HG03280 (cell line): Measurements from ENCODE around the gene TREH.
"Not testable (repeated sequence)": the region's sequence is repeated elsewhere in the genome, so short reads cannot be mapped to it uniquely, and the experiment has no call there.

ENCODE experiments used
- ATAC-seq: cut with Tn5 transposase; IDR thresholded peaks from one replicate; pipeline ENCODE4 v1.9.1; 2021; ENCODE audit warnings: mild to moderate bottlenecking, moderate library complexity; ENCODE audit not compliant: unreplicated experiment

The TREH gene

DNA sequence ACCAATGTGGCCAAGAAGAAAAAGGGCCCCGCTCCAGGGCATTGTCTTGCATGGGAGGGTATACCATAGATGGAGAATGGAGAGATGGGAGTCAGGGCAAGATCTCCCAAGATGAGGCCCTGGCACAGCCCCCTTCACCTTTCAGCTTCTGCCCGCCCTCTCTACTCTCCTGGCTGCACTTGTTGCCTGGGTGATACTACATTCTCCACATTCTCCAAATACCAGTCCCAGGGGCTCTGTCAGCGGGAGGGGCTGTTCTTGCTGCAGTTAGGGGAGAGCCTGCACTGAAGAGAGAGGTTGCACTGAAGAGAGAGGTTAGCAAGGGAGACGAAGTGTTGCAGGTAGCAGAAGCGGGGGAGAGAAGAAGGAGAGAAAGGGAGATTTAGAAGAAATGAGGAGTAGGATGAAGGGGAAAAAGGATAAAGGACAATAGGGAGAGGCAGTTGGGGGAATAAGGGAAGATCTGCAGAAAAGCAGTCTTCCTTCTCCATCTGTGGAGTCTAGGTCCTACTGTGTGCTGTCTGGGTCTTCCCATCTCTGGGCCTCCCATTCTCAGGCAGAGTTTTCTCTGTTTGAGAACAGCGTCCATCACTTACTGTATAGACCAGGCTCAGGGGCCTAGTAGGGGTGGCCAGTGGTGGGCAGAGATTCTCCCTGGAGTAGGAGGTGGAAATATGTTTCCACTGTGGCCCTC is 64.0 kb downstream of the TREH start:
- ATAC-seq, result no peak

DNA sequence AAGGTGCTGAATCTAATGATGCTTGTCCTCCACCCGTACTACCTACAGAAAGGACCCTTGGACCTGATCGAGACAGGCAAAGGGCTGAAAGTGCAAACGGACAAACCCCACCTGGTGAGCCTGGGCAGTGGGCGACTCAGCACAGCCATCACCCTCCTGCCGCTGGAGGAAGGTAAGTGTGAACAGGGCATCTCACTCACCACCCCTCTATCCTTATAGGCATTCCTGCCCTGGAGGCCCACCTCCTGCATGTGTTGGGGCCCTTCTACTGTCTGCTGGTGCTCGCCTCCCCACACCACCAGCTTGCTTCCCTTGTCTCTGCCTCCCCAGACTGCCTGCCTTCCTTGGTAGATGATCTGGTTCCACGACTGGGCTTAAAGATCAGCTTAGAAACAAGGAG is 64.9 kb downstream of the TREH start:
- ATAC-seq, result no peak

DNA sequence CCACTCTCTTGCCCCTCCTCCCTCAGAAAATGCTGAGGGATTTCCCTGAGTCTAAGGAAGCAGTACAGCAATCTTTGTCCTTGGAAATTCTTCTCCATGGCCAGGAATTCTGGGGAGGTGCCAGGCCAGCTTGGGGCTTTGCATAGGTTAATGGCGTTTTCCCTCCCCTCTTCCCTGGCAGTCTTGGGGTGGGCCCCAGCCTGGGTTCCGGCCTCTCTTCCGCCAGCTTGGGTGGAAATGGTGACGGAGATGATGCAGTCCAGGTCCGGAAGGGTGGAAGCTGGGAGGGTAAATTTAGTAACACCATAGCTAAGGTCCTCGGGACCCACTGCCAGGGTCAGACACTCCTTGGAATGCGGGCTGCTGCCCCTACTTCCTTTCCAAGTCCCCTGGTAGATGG is 67.1 kb downstream of the TREH start:
- no peak for ATAC-seq

DNA sequence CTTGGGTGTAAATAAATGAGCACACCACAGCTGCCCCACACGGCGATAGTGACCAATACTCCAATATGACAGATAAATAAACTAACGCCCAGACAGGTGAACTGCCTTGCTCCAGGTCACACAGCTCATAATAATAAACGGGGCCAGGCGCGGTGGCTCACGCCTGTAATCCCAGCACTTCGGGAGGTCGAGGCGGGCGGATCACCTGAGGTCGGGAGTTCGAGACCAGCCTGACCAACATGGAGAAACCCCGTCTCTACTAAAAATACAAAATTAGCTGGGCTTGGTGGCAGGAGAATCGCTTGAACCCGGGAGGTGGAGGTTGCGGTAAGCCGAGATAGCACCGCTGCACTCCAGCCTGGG is 68.0 kb downstream of the TREH start:
- ATAC-seq, result not testable (repeated sequence)

DNA sequence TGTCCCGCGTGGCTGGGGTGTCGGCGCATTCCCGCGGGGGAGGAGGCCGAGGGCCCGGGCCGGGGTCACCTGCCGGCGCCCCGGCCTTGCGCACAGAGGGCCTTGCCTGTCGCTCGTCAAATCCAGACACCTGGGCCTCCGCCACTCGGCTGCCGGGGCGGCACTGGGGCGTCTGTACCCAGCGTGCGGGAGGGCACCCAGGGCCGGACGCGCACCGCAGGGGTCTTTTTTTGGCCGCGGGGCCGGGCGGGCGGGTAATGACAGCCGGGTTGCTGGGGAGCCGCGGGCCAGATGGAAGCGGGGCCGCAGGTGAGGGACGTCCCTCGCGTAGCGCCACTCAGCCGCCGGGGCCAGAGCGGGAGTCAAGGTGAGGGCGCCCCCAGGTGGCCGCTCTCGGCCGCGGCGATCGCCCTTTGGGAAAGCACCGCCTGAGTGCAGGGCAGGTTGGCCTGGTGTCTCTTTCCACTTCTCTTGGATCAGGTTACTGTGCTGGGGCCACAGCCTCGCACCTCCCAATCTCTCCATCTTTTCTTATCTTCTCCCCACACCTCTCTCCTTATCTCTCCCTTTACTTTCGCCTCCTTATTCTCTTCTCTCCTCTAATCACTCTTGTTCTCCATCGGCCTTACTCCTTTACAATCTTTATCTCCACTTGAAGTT is 68.5 kb downstream of the TREH start:
- peak; percentile 55 for ATAC-seq

DNA sequence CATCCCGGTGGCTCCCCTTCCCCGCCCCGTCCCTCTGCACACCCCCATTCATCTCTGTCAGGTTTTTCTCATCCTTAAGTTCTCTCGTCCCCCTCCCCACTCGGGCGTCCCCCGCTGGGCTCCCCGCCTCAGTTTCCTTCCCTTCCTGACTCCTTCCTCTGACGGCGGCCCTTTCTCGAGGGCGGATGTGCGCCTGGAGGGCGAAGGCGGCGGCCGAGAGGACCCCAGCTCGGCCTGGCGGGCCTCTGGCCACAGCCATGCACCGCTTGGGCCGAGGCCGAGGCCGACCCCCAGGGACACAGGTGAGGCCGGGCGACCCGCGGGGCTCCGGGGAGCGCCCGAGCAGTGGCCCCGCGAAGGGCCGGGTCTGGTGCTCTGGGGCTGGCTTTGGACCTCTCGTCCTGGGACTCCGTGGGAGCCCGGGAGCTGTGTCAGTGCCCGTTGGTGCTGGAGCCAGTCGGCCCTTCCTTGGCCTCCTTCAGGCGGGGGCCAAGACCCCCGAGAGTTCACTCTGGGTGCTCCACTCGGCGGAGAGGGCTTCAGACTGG is 69.2 kb downstream of the TREH start:
- no peak for ATAC-seq

DNA sequence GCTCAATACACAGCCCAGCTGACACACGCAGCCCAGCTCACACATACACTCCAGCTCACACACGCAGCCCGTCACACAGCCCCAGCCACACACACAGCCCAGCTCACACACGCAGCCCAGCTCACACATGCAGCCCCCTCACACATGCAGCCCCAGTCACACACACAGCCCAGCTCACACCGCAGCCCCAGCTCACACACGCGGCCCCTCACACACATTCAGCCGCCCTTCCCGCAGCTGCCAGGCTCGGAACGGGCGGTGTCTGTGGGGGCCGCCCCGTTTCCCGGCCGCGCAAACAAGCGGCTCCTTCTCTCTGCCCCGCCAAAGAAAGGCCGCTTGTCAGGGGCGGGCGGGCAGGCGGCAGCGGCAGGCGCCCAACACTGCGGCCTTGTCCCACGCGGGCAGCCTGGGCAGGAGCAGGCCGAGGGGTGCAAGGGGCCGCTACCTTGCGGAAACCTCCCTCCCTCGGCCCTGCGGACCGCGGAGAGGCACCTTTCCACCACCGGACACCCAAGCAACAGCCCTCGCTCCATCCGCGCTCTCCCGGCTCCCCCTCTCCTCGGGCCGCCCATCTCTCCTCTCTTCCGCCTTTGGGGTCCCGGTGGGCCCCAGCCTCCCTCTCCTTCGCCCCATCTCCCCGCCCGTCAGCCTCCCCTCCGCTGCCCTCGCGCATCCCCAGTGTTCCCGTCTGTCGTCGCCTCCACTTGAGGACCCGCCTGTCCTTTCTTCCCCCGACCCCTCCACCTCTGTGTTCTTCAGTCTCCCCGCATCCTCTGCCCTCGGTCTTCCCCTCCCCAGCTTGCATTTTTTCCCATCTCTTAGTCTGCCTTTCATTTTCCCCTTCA is 69.8 kb downstream of the TREH start:
- no peak for ATAC-seq

DNA sequence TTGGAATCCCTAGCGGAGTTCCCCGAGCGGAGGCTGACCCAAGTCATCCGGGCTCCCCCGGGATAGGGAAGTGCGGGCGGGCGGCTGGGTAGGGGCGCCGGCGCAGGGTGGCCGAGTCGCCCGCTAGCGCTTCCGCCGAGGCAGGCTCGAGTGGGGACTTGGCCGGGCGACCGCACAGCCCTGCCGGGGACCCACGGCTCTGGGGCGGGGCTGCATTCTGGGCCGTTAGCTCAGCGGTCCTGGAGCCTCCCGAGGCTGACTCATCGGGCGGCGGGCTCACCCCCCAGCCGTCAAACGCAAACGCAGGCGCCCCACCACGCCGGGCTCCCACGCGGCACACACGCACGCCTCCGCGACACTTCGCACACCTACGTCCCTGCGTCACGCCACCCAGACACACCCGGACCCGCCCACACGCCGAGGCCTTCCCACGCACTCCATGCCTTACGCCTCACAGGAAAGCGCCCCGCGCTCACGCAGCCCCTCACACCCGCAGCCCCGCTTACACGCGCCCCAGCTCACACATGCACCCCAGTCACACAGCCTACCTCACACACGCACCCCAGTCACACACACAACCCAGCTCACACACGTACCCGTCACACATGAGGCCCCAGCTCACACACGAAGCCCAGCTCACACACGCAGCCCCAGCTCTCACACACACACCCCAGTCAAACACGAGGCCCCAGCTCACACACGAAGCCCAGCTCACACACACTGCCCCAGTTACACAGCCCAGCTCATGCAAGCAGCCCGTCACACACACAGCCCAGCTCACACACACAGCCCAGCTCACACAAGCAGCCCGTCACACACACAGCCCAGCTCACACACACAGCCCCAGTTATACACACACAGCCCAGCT is 70.9 kb downstream of the TREH start:
- no peak for ATAC-seq

DNA sequence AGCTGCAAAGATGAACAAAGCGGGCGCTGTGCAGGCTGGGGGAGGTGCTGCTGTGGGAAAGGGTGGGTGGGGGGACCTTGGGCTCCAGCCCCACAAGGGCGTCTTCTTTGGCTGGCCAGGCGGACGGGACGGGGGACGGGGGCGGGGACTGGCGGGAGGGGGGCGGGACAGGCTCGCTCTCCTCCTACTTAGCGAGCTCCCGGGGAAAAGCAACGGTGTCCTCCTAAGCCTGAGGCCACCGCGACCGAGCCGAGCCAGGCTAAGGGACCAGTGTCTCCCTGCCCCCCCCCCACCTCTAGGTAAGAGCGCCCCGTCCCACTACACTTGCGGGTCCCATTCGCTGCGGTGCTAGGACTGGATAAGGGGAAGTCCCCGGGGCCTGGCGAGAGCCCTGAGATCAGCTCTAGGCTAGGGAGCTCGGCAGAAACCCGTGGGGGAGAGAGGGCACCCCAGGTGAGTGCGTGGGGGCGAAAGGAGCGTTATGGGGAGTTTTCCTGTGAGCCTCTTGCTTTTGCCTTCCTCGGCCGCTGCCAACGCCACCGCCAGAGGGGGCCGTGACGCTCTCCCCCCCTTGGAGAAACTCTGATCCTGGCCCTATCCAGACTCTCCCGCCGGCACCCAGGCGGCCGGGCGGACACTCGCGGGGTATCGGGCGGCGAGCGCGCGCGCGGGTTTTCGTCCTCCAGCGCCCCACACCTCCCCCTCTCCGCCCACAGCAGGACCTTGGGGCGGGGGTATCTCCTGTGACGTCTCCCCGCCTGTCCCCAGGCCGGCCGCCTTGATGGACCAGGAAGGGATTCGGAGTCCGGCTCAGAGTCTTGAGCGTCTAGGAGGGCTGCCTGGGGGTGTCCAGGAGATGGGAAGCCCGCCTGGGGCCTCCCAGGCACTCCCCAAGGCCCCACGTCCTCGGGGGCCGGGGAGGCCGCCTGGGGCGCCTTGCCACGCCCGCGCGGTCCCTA is 71.8 kb downstream of the TREH start, which contains the start of gene PHLDB1:
Gene PHLDB1 (plus strand): TSS at position 215 of the 959 bp plus-strand sequence. CDS start 6,222 bp downstream, outside the sequence.
- ATAC-seq, result no peak
